NCI-H2107 (cell line): ENCODE measurements around the gene SERPINB1.

Experiments used
- DNase-seq: peaks from one replicate; lab custom pipeline; 2025; lab: John Stamatoyannopoulos, UW

Gene SERPINB1

GRCh38 chr6:2793534-2794151 is 48.0 kb downstream of the SERPINB1 start:
- DNase-seq, result no peak

- no peak for DNase-seq
Observed at GRCh38 chr6:2792330-2793110, 49.1 kb downstream of the SERPINB1 start.

- no peak for DNase-seq
Observed at GRCh38 chr6:2791450-2791974, 50.2 kb downstream of the SERPINB1 start.

- DNase-seq, result no peak
Observed at GRCh38 chr6:2790588-2791449, 50.8 kb downstream of the SERPINB1 start.

GRCh38 chr6:2786269-2786668 is 55.4 kb downstream of the SERPINB1 start:
- no peak for DNase-seq

GRCh38 chr6:2784930-2785329 is 56.7 kb downstream of the SERPINB1 start:
- DNase-seq, result no peak

- DNase-seq, result no peak
Observed at GRCh38 chr6:2784061-2784460, 57.6 kb downstream of the SERPINB1 start.

GRCh38 chr6:2783188-2783963 is 58.3 kb downstream of the SERPINB1 start:
- no peak for DNase-seq

GRCh38 chr6:2782825-2783187 is 58.9 kb downstream of the SERPINB1 start:
- DNase-seq, result no peak

- DNase-seq, result no peak
Observed at GRCh38 chr6:2782356-2782708, 59.3 kb downstream of the SERPINB1 start.
